GM19099 (cell line): Measurements from ENCODE around the gene SEMA6D.

Source experiments
- POLR2A ChIP-seq: IDR thresholded peaks from 3 replicates; pipeline ENCODE4 v1.6.1; 2011; ENCODE audit warnings: low read depth; ENCODE audit not compliant: insufficient read length; ENCODE audit errors: extremely low read depth

SEMA6D gene

GRCh38 chr15:47717036-47717612 is at the start of gene SEMA6D:
Gene SEMA6D (plus strand): TSS chr15:47717505. CDS start chr15:47759799, 42,294 bp downstream.
- no peak for TF ChIP-seq POLR2A

GRCh38 chr15:47669221-47669620 is 48.1 kb upstream of the SEMA6D start:
- TF ChIP-seq POLR2A = no peak

- no peak for TF ChIP-seq POLR2A
Measured at GRCh38 chr15:47670365-47670764, 46.9 kb upstream of the SEMA6D start.

- TF ChIP-seq POLR2A = no peak
Measured at GRCh38 chr15:47673232-47673761, 44.0 kb upstream of the SEMA6D start.

GRCh38 chr15:47674586-47675232 is 42.6 kb upstream of the SEMA6D start:
- TF ChIP-seq POLR2A = no peak

- no peak for TF ChIP-seq POLR2A
Measured at GRCh38 chr15:47675735-47676134, 41.6 kb upstream of the SEMA6D start.

- no peak for TF ChIP-seq POLR2A
Measured at GRCh38 chr15:47678040-47678439, 39.3 kb upstream of the SEMA6D start.

- no peak for TF ChIP-seq POLR2A
Measured at GRCh38 chr15:47682661-47683060, 34.6 kb upstream of the SEMA6D start.

GRCh38 chr15:47685141-47685870 is 32.0 kb upstream of the SEMA6D start:
- TF ChIP-seq POLR2A = no peak

GRCh38 chr15:47688573-47689086 is 28.7 kb upstream of the SEMA6D start:
- no peak for TF ChIP-seq POLR2A

- TF ChIP-seq POLR2A = no peak
Measured at GRCh38 chr15:47689660-47690059, 27.6 kb upstream of the SEMA6D start.

- TF ChIP-seq POLR2A = no peak
Measured at GRCh38 chr15:47691882-47692281, 25.4 kb upstream of the SEMA6D start.

GRCh38 chr15:47696351-47696750 is 21.0 kb upstream of the SEMA6D start:
- TF ChIP-seq POLR2A = no peak

GRCh38 chr15:47705281-47705997 is 11.9 kb upstream of the SEMA6D start:
- TF ChIP-seq POLR2A = no peak

GRCh38 chr15:47707391-47707790 is 9.9 kb upstream of the SEMA6D start:
- no peak for TF ChIP-seq POLR2A

GRCh38 chr15:47708161-47708980 is 8.9 kb upstream of the SEMA6D start:
- no peak for TF ChIP-seq POLR2A
